Left ventricle myocardium superior (tissue), 1 donor: ENCODE measurements around the gene ZNF649. TPM values are rescaled to one million over a fixed set of nuclear protein-coding genes. Genes with fewer than 3 reads are reported as not detected.
A peak's percentile ranks its signal among the peaks of the same experiment; 100 is the strongest.

Experiments
- ATAC-seq: fragments of 200-7000 bp; cut with Tn5 transposase; one replicate; pipeline ENCODE4 v1.9.1; 2020; ENCODE audit warnings: mild to moderate bottlenecking, moderate library complexity
- DNase-seq: peaks from one replicate; pipeline ENCODE4 v3.0.0-alpha.2; 2020
- intact Hi-C: fragments of 100-400 bp; cut with micrococcal nuclease; formaldehyde crosslinking; loops from one replicate; pipeline ENCODE4 v1.11.0; 2022
- total RNA-seq: library from RNA; stranded (reverse); fragmentation: NEBNext Ultra II Directional; extraction: Animal tissue kit (Norgen Biotek cat#: 25700); gene quantifications from one replicate; pipeline ENCODE4 v1.2.1, GENCODE V29; 2021
- donor health status: DM: no; HTN: yes; CAD: no; lungs with severe emphysema.

The ZNF649 gene
- total RNA-seq, 1 donor from 2014 or later: 8.1 TPM

GRCh38 chr19:51891193-51891747 lies 13.5 kb downstream of the ZNF649 start:
- intact Hi-C loops: no loop called here
- ATAC-seq (no peak), DNase-seq (no peak)

GRCh38 chr19:51889934-51890333 lies 14.9 kb downstream of the ZNF649 start:
- intact Hi-C loops: no loop called here
- DNase-seq: no peak
- no peak for ATAC-seq

- peak; percentile 99 for ATAC-seq
- intact Hi-C loops: no loop called here
- DNase-seq: peak; percentile 93
Observed at GRCh38 chr19:51887522-51888498, 17.0 kb downstream of the ZNF649 start, which contains the start of gene ZNF577. TSS of gene ZNF577 (minus strand) at chr19:51887951. CDS start at chr19:51880382, 7,569 bp downstream.

GRCh38 chr19:51884713-51885112 lies 20.1 kb downstream of the ZNF649 start:
- intact Hi-C loops: no loop called here
- ATAC-seq (no peak), DNase-seq (no peak)

DNA sequence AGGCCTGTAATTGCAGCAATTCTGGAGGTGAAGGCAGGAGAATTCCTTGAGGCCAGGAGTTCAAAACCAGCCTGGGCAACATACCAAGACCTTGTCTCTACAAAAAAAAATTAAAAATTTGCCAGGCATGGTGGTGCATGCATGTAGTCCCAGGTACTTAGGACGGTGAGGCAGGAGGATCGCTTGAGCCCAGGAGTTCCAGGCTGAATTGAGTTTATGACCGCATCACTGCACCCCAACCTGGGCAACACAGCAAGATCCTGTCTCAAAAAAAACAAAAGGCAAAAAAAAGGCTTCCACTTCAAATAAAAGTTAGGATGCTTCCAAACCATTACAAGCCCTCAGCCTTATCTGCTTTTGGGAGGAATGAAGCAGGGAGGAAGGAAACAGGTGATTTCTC lies 22.3 kb downstream of the ZNF649 start:
- DNase-seq (no peak), ATAC-seq (no peak)
- intact Hi-C loops: no loop called here

GRCh38 chr19:51873097-51873496 lies 31.7 kb downstream of the ZNF649 start:
- no peak for DNase-seq
- intact Hi-C loops: no loop called here
- ATAC-seq: no peak

- ATAC-seq: no peak
- intact Hi-C loops: no loop called here
Observed at GRCh38 chr19:51861870-51862622, 42.8 kb downstream of the ZNF649 start.

More at GRCh38 chr19:51861870-51862622, 42.8 kb downstream of the ZNF649 start:
- DNase-seq: no peak

Other genes starting within 250 kb of the ZNF649 start
- gene SPACA6, start 211.7 kb downstream of the ZNF649 start, total RNA-seq: 13.9 TPM
- 3.2 TPM for gene HAS1, start 181.0 kb downstream of the ZNF649 start, total RNA-seq
- 4.3 TPM for gene FPR1, start 153.1 kb downstream of the ZNF649 start, total RNA-seq
- gene FPR2, start 143.8 kb downstream of the ZNF649 start, total RNA-seq: 1.0 TPM
- 5.0 TPM for gene FPR3, start 109.9 kb downstream of the ZNF649 start, total RNA-seq
- 7.5 TPM for gene ZNF577, start 17.1 kb downstream of the ZNF649 start, total RNA-seq
- 4.2 TPM for gene ZNF613, start 22.5 kb upstream of the ZNF649 start, total RNA-seq
- 9.1 TPM for gene ZNF350, start 81.8 kb upstream of the ZNF649 start, total RNA-seq
- gene ZNF615, start 103.2 kb upstream of the ZNF649 start, total RNA-seq: 12.2 TPM
- gene ZNF614, start 123.4 kb upstream of the ZNF649 start, total RNA-seq: 5.1 TPM
- 8.4 TPM for gene ZNF432, start 143.8 kb upstream of the ZNF649 start, total RNA-seq
- 8.0 TPM for gene ZNF841, start 190.7 kb upstream of the ZNF649 start, total RNA-seq
- 5.5 TPM for gene ZNF616, start 234.9 kb upstream of the ZNF649 start, total RNA-seq